ENCODE measurements around the gene SCYGR1.
"Not testable (repeated sequence)": the region's sequence is repeated elsewhere in the genome, so short reads cannot be mapped to it uniquely, and the experiment has no call there.

SCYGR1 gene

GRCh38 chr2:227370092-227370491 lies 17.7 kb downstream of the SCYGR1 start:
- no peak for DNase-seq (ENCODE audit: low spot score)

GRCh38 chr2:227368574-227368973 lies 19.2 kb downstream of the SCYGR1 start:
- DNase-seq (ENCODE audit: low spot score): no peak

- DNase-seq (ENCODE audit: low spot score): no peak
Measured at GRCh38 chr2:227367427-227367795, 20.3 kb downstream of the SCYGR1 start.

- peak; percentile 33 for DNase-seq (ENCODE audit: low spot score)
Measured at GRCh38 chr2:227366769-227367426, 20.9 kb downstream of the SCYGR1 start.

- DNase-seq (ENCODE audit: low spot score): no peak
Measured at GRCh38 chr2:227365833-227366232, 21.9 kb downstream of the SCYGR1 start.

- not testable (repeated sequence) for DNase-seq (ENCODE audit: low spot score)
Measured at GRCh38 chr2:227364585-227365263, 23.0 kb downstream of the SCYGR1 start.

- DNase-seq (ENCODE audit: low spot score): no peak
Measured at GRCh38 chr2:227363756-227364155, 24.0 kb downstream of the SCYGR1 start.

GRCh38 chr2:227360351-227360750 lies 27.4 kb downstream of the SCYGR1 start:
- no peak for DNase-seq (ENCODE audit: low spot score)

GRCh38 chr2:227351639-227352038 lies 36.1 kb downstream of the SCYGR1 start:
- DNase-seq (ENCODE audit: low spot score): no peak

GRCh38 chr2:227349989-227350612 lies 37.6 kb downstream of the SCYGR1 start:
- DNase-seq (ENCODE audit: low spot score): no peak

- no peak for DNase-seq (ENCODE audit: low spot score)
Measured at GRCh38 chr2:227348324-227348723, 39.4 kb downstream of the SCYGR1 start.

- no peak for DNase-seq (ENCODE audit: low spot score)
Measured at GRCh38 chr2:227347117-227347516, 40.6 kb downstream of the SCYGR1 start.

- DNase-seq (ENCODE audit: low spot score): no peak
Measured at GRCh38 chr2:227344231-227344630, 43.5 kb downstream of the SCYGR1 start.

- no peak for DNase-seq (ENCODE audit: low spot score)
Measured at GRCh38 chr2:227341553-227341952, 46.2 kb downstream of the SCYGR1 start.

- DNase-seq (ENCODE audit: low spot score): no peak
Measured at GRCh38 chr2:227340106-227340505, 47.6 kb downstream of the SCYGR1 start.

GRCh38 chr2:227339098-227339599 lies 48.6 kb downstream of the SCYGR1 start:
- no peak for DNase-seq (ENCODE audit: low spot score)
